ENCODE data around the gene PIK3C2A. TPM values are rescaled to one million over a fixed set of nuclear protein-coding genes. Genes with fewer than 3 reads are reported as not detected.

PIK3C2A gene
- total and polyA plus RNA-seq, 4 experiments from 2014 or later = 2.4 to 40.4 (median 19.5) TPM

DNA sequence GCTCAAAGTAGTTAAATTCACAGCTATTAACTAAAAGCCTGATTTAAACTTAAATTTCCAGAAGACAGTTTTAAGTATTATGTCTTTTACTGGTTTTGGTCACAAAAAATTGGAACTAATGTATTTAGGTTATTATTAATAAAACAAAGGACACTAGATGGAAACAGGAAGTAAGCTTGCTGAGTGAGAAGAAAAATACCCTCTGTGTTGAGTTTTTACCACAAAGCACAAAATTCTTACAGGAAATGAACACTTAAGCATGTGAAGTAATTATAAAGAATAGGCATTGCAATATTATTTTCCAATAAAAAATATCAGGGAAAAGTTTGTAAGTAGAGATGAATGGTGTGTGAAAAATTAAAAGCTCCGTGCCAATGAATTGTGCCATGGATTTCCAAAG is 46.3 kb downstream of the PIK3C2A start:
- peaks cover 39 to 63% (median 50%) of the 10 kb centered on the region in 4 donors for H3K4me1 Mint-ChIP-seq
- peak overlapping the region in 4 of 8 donors; percentile 8 to 29 (median 25) for H3K4me3 Mint-ChIP-seq
- H3K27ac Mint-ChIP-seq = peak overlapping the region in 3 of 7 donors; percentile 19 to 46 (median 22)
- H3K27me3 Mint-ChIP-seq = no peaks in the 10 kb centered on the region
- Histone ChIP-seq H3K9me3 (ENCODE audit: control insufficient read depth in 1 of 2, low read length in 2 of 2) (no peaks in the 10 kb centered on the region), H3K36me3 (ENCODE audit: insufficient read depth, low read length) (no peaks in the 10 kb centered on the region), H3K4me3 (ENCODE audit: low read length in 2 of 2) (no peak overlapping the region), H3K27me3 (ENCODE audit: insufficient read depth, low read length) (no peaks in the 10 kb centered on the region), H3K27ac (ENCODE audit: low read depth, low read length) (no peak overlapping the region), H3K4me1 (ENCODE audit: insufficient read depth, low read length) (peaks cover 45% of the 10 kb centered on the region)
- peaks cover 4 to 7% of the 10 kb centered on the region in 2 donors for H3K36me3 Mint-ChIP-seq
- no peak for DNase-seq
- POLR2A ChIA-PET (ENCODE audit: partially characterized antibody) = interaction anchor here (1.9 kb wide), 1 partner anchor 84 kb away, joined by 6 read pairs; the partner anchor contains the start of gene RPS13
- no peaks in the 10 kb centered on the region for H3K9me3 Mint-ChIP-seq
- intact Hi-C loops (cut with micrococcal nuclease) = no loop called here
- CTCF ChIA-PET (ENCODE audit: partially characterized antibody) = interaction anchor here (0.7 to 0.9 kb wide), 2 partner anchors 11 to 12 kb away, joined by 3 read pairs; no protein-coding TSS in a partner anchor

DNA sequence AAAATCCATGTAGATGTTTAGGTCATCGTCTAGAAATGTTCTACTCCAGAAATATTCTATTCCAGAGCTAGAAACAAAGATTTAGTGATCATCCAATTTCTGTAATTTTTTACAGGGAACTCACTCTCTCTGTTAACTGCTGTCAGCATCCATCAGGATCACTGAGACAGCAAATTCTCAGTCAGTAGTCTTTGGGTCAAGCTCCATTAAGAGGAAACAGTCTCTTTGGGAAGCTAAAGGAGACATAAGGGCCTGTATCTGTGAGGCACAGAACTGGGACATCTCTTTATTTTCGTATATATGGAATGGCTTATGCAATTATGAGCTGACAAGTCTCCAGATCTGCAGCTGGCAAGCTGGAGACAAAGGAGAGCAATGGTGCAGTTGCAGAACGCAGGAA is 48.3 kb downstream of the PIK3C2A start:
- no peak overlapping the region for H3K27ac Mint-ChIP-seq
- no peaks in the 10 kb centered on the region for H3K36me3 ChIP-seq (ENCODE audit: insufficient read depth, low read length)
- CTCF ChIA-PET (ENCODE audit: partially characterized antibody) = interaction anchor here (1.7 kb wide), 1 partner anchor 10 kb away, joined by 3 read pairs; no protein-coding TSS in a partner anchor
- H3K27me3 Mint-ChIP-seq = no peaks in the 10 kb centered on the region
- H3K4me1 Mint-ChIP-seq = peaks cover 35 to 58% (median 47%) of the 10 kb centered on the region in 4 donors
- POLR2A ChIA-PET (ENCODE audit: partially characterized antibody) = interaction anchor here (1.0 kb wide), 1 partner anchor 9 kb away, joined by 3 read pairs; no protein-coding TSS in a partner anchor
- peaks cover 36% of the 10 kb centered on the region for H3K4me1 ChIP-seq (ENCODE audit: insufficient read depth, low read length)
- H3K9me3 Mint-ChIP-seq = no peaks in the 10 kb centered on the region
- no peak for DNase-seq
- intact Hi-C loops (cut with micrococcal nuclease) = no loop called here
- H3K4me3 Mint-ChIP-seq = no peak overlapping the region
- H3K27ac ChIP-seq (ENCODE audit: low read depth, low read length) = no peak overlapping the region
- H3K4me3 ChIP-seq (ENCODE audit: low read length in 2 of 2) = no peak overlapping the region
- no peaks in the 10 kb centered on the region for H3K27me3 ChIP-seq (ENCODE audit: insufficient read depth, low read length)
- peaks cover 11 to 12% of the 10 kb centered on the region in 2 donors for H3K36me3 Mint-ChIP-seq
- no peaks in the 10 kb centered on the region for H3K9me3 ChIP-seq (ENCODE audit: control insufficient read depth in 1 of 2, low read length in 2 of 2)

Other genes with a start within 250 kb of the PIK3C2A start
- gene PLEKHA7, start 193.6 kb downstream of the PIK3C2A start, total RNA-seq = 1 to 10 TPM; 7.7 to 8.3 TPM
- 1 to 10 TPM; 1.6 to 4.3 TPM for gene PLEKHA7, start 193.6 kb downstream of the PIK3C2A start, polyA plus RNA-seq
- gene RPS13, start 130.3 kb downstream of the PIK3C2A start, total RNA-seq = 1,000 to 10,000 TPM; 2,047 to 2,133 TPM
- gene RPS13, start 130.3 kb downstream of the PIK3C2A start, polyA plus RNA-seq = 1,000 to 10,000 TPM; 1,690 to 2,146 TPM
- 10 to 100 TPM; 53.2 to 57.6 TPM for gene NUCB2, start 68.8 kb upstream of the PIK3C2A start, total RNA-seq
- gene NUCB2, start 68.8 kb upstream of the PIK3C2A start, polyA plus RNA-seq = 100 to 1,000 TPM; 115 to 116 TPM
- 1 to 10 TPM; 3.1 to 3.4 TPM for gene NCR3LG1, start 143.8 kb upstream of the PIK3C2A start, total RNA-seq
- under 1 TPM in 1 of 2 donors, not detected in 1; 0.30 TPM for gene NCR3LG1, start 143.8 kb upstream of the PIK3C2A start, polyA plus RNA-seq
- gene KCNJ11, start 180.7 kb upstream of the PIK3C2A start, total RNA-seq = not detected
- under 1 TPM in 1 of 2 donors, not detected in 1; 0.24 TPM for gene KCNJ11, start 180.7 kb upstream of the PIK3C2A start, polyA plus RNA-seq

Data from CD4-positive, alpha-beta memory T cell (primary cell).